ENCODE data around the gene KLHL10.
"Not testable (repeated sequence)": the region's sequence is repeated elsewhere in the genome, so short reads cannot be mapped to it uniquely, and the experiment has no call there.

KLHL10 gene

GRCh38 chr17:41864498-41864835 is 26.8 kb downstream of the KLHL10 start:
- peak overlapping the region; percentile 94 for H3K4me3 ChIP-seq (ENCODE audit: low read depth, low read length)
- H3K4me1 ChIP-seq (ENCODE audit: control insufficient read depth, insufficient read depth, low read length) = peaks cover 38% of the 10 kb centered on the region
- H3K27me3 ChIP-seq (ENCODE audit: control insufficient read depth, insufficient read depth, low read length) = no peaks in the 10 kb centered on the region
- no peaks in the 10 kb centered on the region for H3K9me3 ChIP-seq (ENCODE audit: control insufficient read depth, insufficient read depth, low read length)
- H3K9ac ChIP-seq (ENCODE audit: low read depth, low read length) = peak overlapping the region; percentile 91
- peak overlapping the region; percentile 88 for H3K27ac ChIP-seq (ENCODE audit: low read depth, low read length)
- peaks cover 30% of the 10 kb centered on the region for H3K36me3 ChIP-seq (ENCODE audit: control insufficient read depth, insufficient read depth, low read length)

- peak within 1 kb of the TSS; percentile 91 for H3K9ac ChIP-seq (ENCODE audit: low read depth, low read length)
- peaks cover 35% of the 10 kb centered on the region for H3K36me3 ChIP-seq (ENCODE audit: control insufficient read depth, insufficient read depth, low read length)
- H3K4me1 ChIP-seq (ENCODE audit: control insufficient read depth, insufficient read depth, low read length) = peaks cover 35% of the 10 kb centered on the region
- peak within 1 kb of the TSS; percentile 88 for H3K27ac ChIP-seq (ENCODE audit: low read depth, low read length)
- H3K4me3 ChIP-seq (ENCODE audit: low read depth, low read length) = peak within 1 kb of the TSS; percentile 94
- no peaks in the 10 kb centered on the region for H3K27me3 ChIP-seq (ENCODE audit: control insufficient read depth, insufficient read depth, low read length)
- H3K9me3 ChIP-seq (ENCODE audit: control insufficient read depth, insufficient read depth, low read length) = no peaks in the 10 kb centered on the region
Measured at GRCh38 chr17:41864836-41865595, 27.4 kb downstream of the KLHL10 start, which contains the start of gene KLHL11. Gene KLHL11 (minus strand): TSS chr17:41865423. CDS start chr17:41865370, 53 bp downstream.

- Histone ChIP-seq H3K4me3 (ENCODE audit: low read depth, low read length) (peak overlapping the region; percentile 94), H3K27ac (ENCODE audit: low read depth, low read length) (peak overlapping the region; percentile 88), H3K9me3 (ENCODE audit: control insufficient read depth, insufficient read depth, low read length) (no peaks in the 10 kb centered on the region), H3K4me1 (ENCODE audit: control insufficient read depth, insufficient read depth, low read length) (peaks cover 30% of the 10 kb centered on the region), H3K9ac (ENCODE audit: low read depth, low read length) (no peak overlapping the region), H3K36me3 (ENCODE audit: control insufficient read depth, insufficient read depth, low read length) (peaks cover 41% of the 10 kb centered on the region), H3K27me3 (ENCODE audit: control insufficient read depth, insufficient read depth, low read length) (no peaks in the 10 kb centered on the region)
Measured at GRCh38 chr17:41865596-41865893, 27.9 kb downstream of the KLHL10 start.

- H3K9me3 ChIP-seq (ENCODE audit: control insufficient read depth, insufficient read depth, low read length) = no peaks in the 10 kb centered on the region
Measured at GRCh38 chr17:41868568-41868967, 30.9 kb downstream of the KLHL10 start.

GRCh38 chr17:41869426-41869825 is 31.8 kb downstream of the KLHL10 start:
- peaks cover 78% of the 10 kb centered on the region for H3K36me3 ChIP-seq (ENCODE audit: control insufficient read depth, insufficient read depth, low read length)
- no peaks in the 10 kb centered on the region for H3K27me3 ChIP-seq (ENCODE audit: control insufficient read depth, insufficient read depth, low read length)
- no peak overlapping the region for H3K27ac ChIP-seq (ENCODE audit: low read depth, low read length)
- H3K4me1 ChIP-seq (ENCODE audit: control insufficient read depth, insufficient read depth, low read length) = no peaks in the 10 kb centered on the region
- H3K9me3 ChIP-seq (ENCODE audit: control insufficient read depth, insufficient read depth, low read length) = no peaks in the 10 kb centered on the region
- H3K4me3 ChIP-seq (ENCODE audit: low read depth, low read length) = no peak overlapping the region
- no peak overlapping the region for H3K9ac ChIP-seq (ENCODE audit: low read depth, low read length)

More at GRCh38 chr17:41868568-41868967, 30.9 kb downstream of the KLHL10 start:
- no peak overlapping the region for H3K9ac ChIP-seq (ENCODE audit: low read depth, low read length)
- no peak overlapping the region for H3K4me3 ChIP-seq (ENCODE audit: low read depth, low read length)
- H3K4me1 ChIP-seq (ENCODE audit: control insufficient read depth, insufficient read depth, low read length) = peaks cover 7% of the 10 kb centered on the region; the same call in 1 of the 2 replicates
- no peaks in the 10 kb centered on the region for H3K27me3 ChIP-seq (ENCODE audit: control insufficient read depth, insufficient read depth, low read length)
- H3K27ac ChIP-seq (ENCODE audit: low read depth, low read length) = no peak overlapping the region
- peaks cover 69% of the 10 kb centered on the region for H3K36me3 ChIP-seq (ENCODE audit: control insufficient read depth, insufficient read depth, low read length)

- no peaks in the 10 kb centered on the region for H3K4me1 ChIP-seq (ENCODE audit: control insufficient read depth, insufficient read depth, low read length)
- no peak overlapping the region for H3K27ac ChIP-seq (ENCODE audit: low read depth, low read length)
- H3K36me3 ChIP-seq (ENCODE audit: control insufficient read depth, insufficient read depth, low read length) = peaks cover 83% of the 10 kb centered on the region
- no peak overlapping the region for H3K9ac ChIP-seq (ENCODE audit: low read depth, low read length)
- H3K4me3 ChIP-seq (ENCODE audit: low read depth, low read length) = no peak overlapping the region
- no peaks in the 10 kb centered on the region for H3K27me3 ChIP-seq (ENCODE audit: control insufficient read depth, insufficient read depth, low read length)
- no peaks in the 10 kb centered on the region for H3K9me3 ChIP-seq (ENCODE audit: control insufficient read depth, insufficient read depth, low read length)
Measured at GRCh38 chr17:41870097-41870496, 32.5 kb downstream of the KLHL10 start.

GRCh38 chr17:41870627-41871026 is 33.0 kb downstream of the KLHL10 start:
- Histone ChIP-seq H3K4me1 (ENCODE audit: control insufficient read depth, insufficient read depth, low read length) (no peaks in the 10 kb centered on the region), H3K27ac (ENCODE audit: low read depth, low read length) (no peak overlapping the region), H3K27me3 (ENCODE audit: control insufficient read depth, insufficient read depth, low read length) (no peaks in the 10 kb centered on the region), H3K9me3 (ENCODE audit: control insufficient read depth, insufficient read depth, low read length) (no peaks in the 10 kb centered on the region), H3K36me3 (ENCODE audit: control insufficient read depth, insufficient read depth, low read length) (peaks cover 84% of the 10 kb centered on the region), H3K4me3 (ENCODE audit: low read depth, low read length) (no peak overlapping the region), H3K9ac (ENCODE audit: low read depth, low read length) (no peak overlapping the region)

GRCh38 chr17:41871789-41872188 is 34.2 kb downstream of the KLHL10 start:
- H3K4me3 ChIP-seq (ENCODE audit: low read depth, low read length) = no peak overlapping the region
- H3K27ac ChIP-seq (ENCODE audit: low read depth, low read length) = no peak overlapping the region
- H3K9me3 ChIP-seq (ENCODE audit: control insufficient read depth, insufficient read depth, low read length) = no peaks in the 10 kb centered on the region
- no peak overlapping the region for H3K9ac ChIP-seq (ENCODE audit: low read depth, low read length)
- peaks cover 82% of the 10 kb centered on the region for H3K36me3 ChIP-seq (ENCODE audit: control insufficient read depth, insufficient read depth, low read length)
- H3K27me3 ChIP-seq (ENCODE audit: control insufficient read depth, insufficient read depth, low read length) = no peaks in the 10 kb centered on the region
- no peaks in the 10 kb centered on the region for H3K4me1 ChIP-seq (ENCODE audit: control insufficient read depth, insufficient read depth, low read length)

GRCh38 chr17:41873559-41874292 is 36.1 kb downstream of the KLHL10 start:
- Histone ChIP-seq H3K27ac (ENCODE audit: low read depth, low read length) (no peak overlapping the region), H3K4me3 (ENCODE audit: low read depth, low read length) (no peak overlapping the region), H3K9me3 (ENCODE audit: control insufficient read depth, insufficient read depth, low read length) (peaks cover 6% of the 10 kb centered on the region; the same call in 1 of the 2 replicates), H3K36me3 (ENCODE audit: control insufficient read depth, insufficient read depth, low read length) (peaks cover 84% of the 10 kb centered on the region), H3K27me3 (ENCODE audit: control insufficient read depth, insufficient read depth, low read length) (no peaks in the 10 kb centered on the region), H3K4me1 (ENCODE audit: control insufficient read depth, insufficient read depth, low read length) (no peaks in the 10 kb centered on the region), H3K9ac (ENCODE audit: low read depth, low read length) (no peak overlapping the region)

- H3K36me3 ChIP-seq (ENCODE audit: control insufficient read depth, insufficient read depth, low read length) = peaks cover 84% of the 10 kb centered on the region
- H3K4me3 ChIP-seq (ENCODE audit: low read depth, low read length); H3K4me1 ChIP-seq (ENCODE audit: control insufficient read depth, insufficient read depth, low read length); H3K9me3 ChIP-seq (ENCODE audit: control insufficient read depth, insufficient read depth, low read length); H3K27ac ChIP-seq (ENCODE audit: low read depth, low read length); H3K27me3 ChIP-seq (ENCODE audit: control insufficient read depth, insufficient read depth, low read length); H3K9ac ChIP-seq (ENCODE audit: low read depth, low read length): not testable (repeated sequence)
Measured at GRCh38 chr17:41874293-41874670, 36.7 kb downstream of the KLHL10 start.

GRCh38 chr17:41880130-41880529 is 42.5 kb downstream of the KLHL10 start:
- H3K4me1 ChIP-seq (ENCODE audit: control insufficient read depth, insufficient read depth, low read length) = no peaks in the 10 kb centered on the region
- H3K9me3 ChIP-seq (ENCODE audit: control insufficient read depth, insufficient read depth, low read length) = peaks cover 6% of the 10 kb centered on the region; the same call in 1 of the 2 replicates
- no peak overlapping the region for H3K4me3 ChIP-seq (ENCODE audit: low read depth, low read length)
- H3K27me3 ChIP-seq (ENCODE audit: control insufficient read depth, insufficient read depth, low read length) = no peaks in the 10 kb centered on the region
- no peak overlapping the region for H3K9ac ChIP-seq (ENCODE audit: low read depth, low read length)
- H3K27ac ChIP-seq (ENCODE audit: low read depth, low read length) = no peak overlapping the region
- peaks cover 84% of the 10 kb centered on the region for H3K36me3 ChIP-seq (ENCODE audit: control insufficient read depth, insufficient read depth, low read length)
